BLaER1 treated with 17β-estradiol and CSF1 and Interleukin-3, amounts not matched to agents 10 nM and 100 nM (cell line): ENCODE results near the gene ZNF567.

ENCODE experiments used
- H3K27ac ChIP-seq, 11 experiments: shearing (Covaris generic); formaldehyde crosslinking; 2 replicates each; pipeline ENCODE4 v1.8.1; 2022
- H3K27me3 ChIP-seq, 11 experiments: shearing (Covaris generic); formaldehyde crosslinking; 2 replicates each; pipeline ENCODE4 v1.8.1; 2022
- H3K36me3 ChIP-seq, 11 experiments: shearing (Covaris generic); formaldehyde crosslinking; 2 replicates each; pipeline ENCODE4 v1.8.1; 2022
- H3K4me1 ChIP-seq, 10 experiments: shearing (Covaris generic); formaldehyde crosslinking; 2 replicates each; pipeline ENCODE4 v1.8.1; 2022
- H3K4me2 ChIP-seq, 11 experiments: shearing (Covaris generic); formaldehyde crosslinking; 2 replicates each; pipeline ENCODE4 v1.8.1; 2022
- H3K4me3 ChIP-seq, 10 experiments: shearing (Covaris generic); formaldehyde crosslinking; 2 replicates each; pipeline ENCODE4 v1.8.1; 2022
- H3K9ac ChIP-seq, 11 experiments: shearing (Covaris generic); formaldehyde crosslinking; 2 replicates each; pipeline ENCODE4 v1.8.1; 2022
- H3K9me3 ChIP-seq, 11 experiments: shearing (Covaris generic); formaldehyde crosslinking; replicated peaks in 1 of 11; 2 replicates each; pipeline ENCODE4 v1.8.1; 2022
- H4K20me1 ChIP-seq, 11 experiments: shearing (Covaris generic); formaldehyde crosslinking; 2 replicates each; pipeline ENCODE4 v1.8.1; 2022
- Cebpa-rat ChIP-seq, 11 experiments: shearing (Covaris generic); IDR thresholded peaks; 2 replicates each; pipeline ENCODE4 v1.8.1; 2022

ZNF567 gene

DNA sequence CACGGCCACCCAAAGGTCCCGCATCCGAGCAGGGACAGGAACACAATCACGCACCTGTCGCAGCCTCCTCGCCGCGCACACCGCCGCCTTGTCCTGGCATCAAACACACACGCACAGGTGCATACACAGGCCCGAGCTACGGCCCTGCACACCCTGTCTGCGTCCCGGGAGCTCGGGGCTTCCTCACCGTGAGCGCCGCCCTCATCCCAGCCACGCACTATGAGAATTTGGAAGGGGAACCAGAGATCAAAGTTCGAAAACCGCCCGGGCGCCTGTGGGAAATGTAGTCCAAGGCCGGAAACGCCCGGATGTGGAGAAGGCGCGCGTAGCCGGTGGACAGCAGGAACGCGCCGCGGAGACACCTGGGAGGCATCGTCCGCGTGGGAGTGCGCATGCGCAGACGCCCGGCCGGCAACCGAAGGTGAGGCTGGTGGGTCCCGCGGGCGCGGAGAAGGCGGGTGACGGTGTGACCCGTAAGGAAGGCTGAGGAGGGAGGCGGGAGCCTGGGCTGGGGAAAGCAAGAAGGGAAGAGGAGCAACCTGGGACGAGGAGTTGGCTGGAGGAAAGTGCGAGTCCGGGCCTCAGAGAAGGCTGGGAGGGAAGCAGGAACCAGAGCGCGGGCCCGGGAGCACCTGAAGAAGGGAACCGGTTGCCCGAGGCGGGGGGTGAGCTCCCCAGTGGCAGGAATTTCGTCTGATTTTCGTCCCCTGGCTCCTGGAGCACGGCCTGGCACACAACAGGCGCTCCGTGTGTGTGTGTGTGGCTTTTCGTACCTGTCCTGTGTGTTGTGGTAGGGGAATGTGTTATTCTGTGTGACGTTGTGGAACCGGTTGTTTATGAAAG lies at the start of gene ZNF567:
Gene ZNF567 (plus strand): TSS at position 399 of the 843 bp plus-strand sequence. CDS start 7,256 bp downstream, outside the sequence.
- no peaks in the 10 kb centered on the region; a peak in 1 of 22 replicates for H4K20me1 ChIP-seq
- no peaks in the 10 kb centered on the region for H3K27me3 ChIP-seq
- peaks cover 59 to 80% (median 69%) of the 10 kb centered on the region in 11 experiments for H3K9me3 ChIP-seq
- peak within 1 kb of the TSS; percentile 84 to 93 (median 88) for H3K9ac ChIP-seq
- peaks cover 51 to 73% (median 61%) of the 10 kb centered on the region in 11 experiments for H3K36me3 ChIP-seq
- peak within 1 kb of the TSS; percentile 80 to 96 (median 88) for H3K4me3 ChIP-seq
- peak within 1 kb of the TSS; percentile 83 to 95 (median 92) for H3K4me2 ChIP-seq
- H3K4me1 ChIP-seq: peaks cover 12 to 22% (median 16%) of the 10 kb centered on the region in 10 experiments
- no peak for TF ChIP-seq Cebpa-rat (IDR thresholded peaks at IDR 0.05)
- peak within 1 kb of the TSS; percentile 39 to 86 (median 81); a peak in 21 of 22 replicates for H3K27ac ChIP-seq

GRCh38 chr19:36638862-36639510 lies 48.4 kb upstream of the ZNF567 start:
- Histone ChIP-seq H3K36me3 (peaks cover 80 to 97% (median 88%) of the 10 kb centered on the region in 11 experiments), H3K9me3 (peaks cover 100% of the 10 kb centered on the region in 11 experiments)

GRCh38 chr19:36646746-36647145 lies 40.7 kb upstream of the ZNF567 start:
- TF ChIP-seq Cebpa-rat (IDR thresholded peaks at IDR 0.05): no peak
- H3K36me3 ChIP-seq: peaks cover 90 to 100% (median 97%) of the 10 kb centered on the region in 11 experiments

More at GRCh38 chr19:36638862-36639510, 48.4 kb upstream of the ZNF567 start:
- no peaks in the 10 kb centered on the region for H3K4me1 ChIP-seq
- H3K4me3 ChIP-seq: peak overlapping the region in 6 of 10 experiments; percentile 2 to 32 (median 12); a peak in 6 of 20 replicates
- TF ChIP-seq Cebpa-rat (IDR thresholded peaks at IDR 0.05): no peak
- no peak overlapping the region for H3K9ac ChIP-seq
- no peak overlapping the region for H3K27ac ChIP-seq
- H3K4me2 ChIP-seq: no peak overlapping the region
- H4K20me1 ChIP-seq: no peaks in the 10 kb centered on the region
- no peaks in the 10 kb centered on the region for H3K27me3 ChIP-seq

DNA sequence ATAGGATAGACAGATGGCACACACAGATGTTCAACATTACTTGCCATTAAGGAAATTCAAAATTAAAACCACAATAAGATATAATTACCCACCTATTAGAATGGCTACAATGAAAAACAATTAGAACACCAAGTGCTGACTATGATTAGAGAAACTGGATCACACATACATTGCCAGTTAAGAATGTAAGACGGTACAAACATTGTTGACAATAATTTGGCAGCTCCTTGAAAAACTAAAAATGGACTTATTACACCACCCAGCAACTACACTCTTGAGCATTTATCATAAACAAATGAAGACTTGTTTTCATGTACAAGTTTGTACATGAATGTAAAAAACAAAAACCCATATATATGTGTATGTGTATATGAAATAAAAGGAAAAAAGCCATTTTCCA lies 34.5 kb upstream of the ZNF567 start:
- H3K36me3 ChIP-seq: peaks cover 96 to 100% (median 98%) of the 10 kb centered on the region in 11 experiments
- TF ChIP-seq Cebpa-rat (IDR thresholded peaks at IDR 0.05): no peak
- H3K9me3 ChIP-seq: peaks cover 99 to 100% (median 100%) of the 10 kb centered on the region in 11 experiments
- H3K27ac ChIP-seq: no peak overlapping the region
- H3K4me2 ChIP-seq: no peak overlapping the region
- H4K20me1 ChIP-seq: no peaks in the 10 kb centered on the region
- H3K27me3 ChIP-seq: no peaks in the 10 kb centered on the region
- H3K9ac ChIP-seq: no peak overlapping the region
- H3K4me3 ChIP-seq: no peak overlapping the region
- no peaks in the 10 kb centered on the region for H3K4me1 ChIP-seq

More at GRCh38 chr19:36646746-36647145, 40.7 kb upstream of the ZNF567 start:
- Histone ChIP-seq H4K20me1 (no peaks in the 10 kb centered on the region), H3K4me3 (no peak overlapping the region; a peak in 1 of 20 replicates), H3K9ac (no peak overlapping the region), H3K9me3 (peaks cover 97 to 100% (median 100%) of the 10 kb centered on the region in 11 experiments), H3K27ac (no peak overlapping the region), H3K4me2 (no peak overlapping the region), H3K27me3 (no peaks in the 10 kb centered on the region), H3K4me1 (no peaks in the 10 kb centered on the region)

- no peaks in the 10 kb centered on the region for H4K20me1 ChIP-seq
- no peaks in the 10 kb centered on the region for H3K27me3 ChIP-seq
- H3K36me3 ChIP-seq: peaks cover 55 to 89% (median 74%) of the 10 kb centered on the region in 11 experiments
- H3K4me1 ChIP-seq: peaks cover 0 to 15% (median 4%) of the 10 kb centered on the region in 10 experiments; a peak in 5 of 20 replicates
- peak overlapping the region in 10 of 11 experiments; percentile 75 to 87 (median 80); a peak in 15 of 22 replicates for H3K9ac ChIP-seq
- H3K9me3 ChIP-seq: peaks cover 94 to 100% (median 98%) of the 10 kb centered on the region in 11 experiments
- no peak for TF ChIP-seq Cebpa-rat (IDR thresholded peaks at IDR 0.05)
- peak overlapping the region in 1 of 11 experiments; percentile 76; a peak in 1 of 22 replicates for H3K27ac ChIP-seq
- H3K4me3 ChIP-seq: peak overlapping the region; percentile 64 to 77 (median 70)
- H3K4me2 ChIP-seq: peak overlapping the region; percentile 46 to 83 (median 64)
Observed at GRCh38 chr19:36665832-36666231, 21.6 kb upstream of the ZNF567 start.

DNA sequence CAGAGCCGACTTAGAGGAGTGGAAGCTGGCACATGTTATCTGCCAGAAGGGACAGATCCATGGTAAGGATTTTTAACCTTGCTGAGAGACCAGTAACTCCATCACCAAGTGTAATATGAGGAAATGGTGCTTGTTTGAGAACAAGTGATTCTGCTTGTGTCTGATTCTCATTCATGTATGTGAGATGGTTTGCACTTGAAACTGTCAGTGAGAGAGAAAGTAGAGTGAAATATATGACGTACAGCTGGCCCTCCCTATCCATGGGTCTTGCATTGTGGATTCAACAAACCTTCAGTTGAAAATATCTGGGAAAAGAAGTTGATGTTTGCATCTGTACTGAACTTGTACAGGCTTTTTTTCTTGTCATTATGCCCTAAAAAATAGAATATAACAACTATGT lies 18.8 kb upstream of the ZNF567 start:
- no peak overlapping the region for H3K9ac ChIP-seq
- peaks cover 95 to 100% (median 98%) of the 10 kb centered on the region in 11 experiments for H3K9me3 ChIP-seq
- H3K4me3 ChIP-seq: 0 out of 20 replicates have a peak overlapping the region, but pooled peaks of 2 of the 10 experiments have one; percentile 6 to 8
- peak overlapping the region in 3 of 11 experiments; percentile 10 to 42 (median 14); a peak in 2 of 22 replicates for H3K4me2 ChIP-seq
- TF ChIP-seq Cebpa-rat (IDR thresholded peaks at IDR 0.05): no peak
- H3K27me3 ChIP-seq: no peaks in the 10 kb centered on the region
- H3K4me1 ChIP-seq: peaks cover 0 to 15% (median 4%) of the 10 kb centered on the region in 10 experiments; a peak in 5 of 20 replicates
- H3K27ac ChIP-seq: no peak overlapping the region
- H4K20me1 ChIP-seq: no peaks in the 10 kb centered on the region
- H3K36me3 ChIP-seq: peaks cover 56 to 89% (median 71%) of the 10 kb centered on the region in 11 experiments

GRCh38 chr19:36672368-36672767 lies 15.0 kb upstream of the ZNF567 start:
- TF ChIP-seq Cebpa-rat (IDR thresholded peaks at IDR 0.05): no peak
- Histone ChIP-seq H3K9me3 (peaks cover 87 to 100% (median 96%) of the 10 kb centered on the region in 11 experiments), H3K4me3 (no peak overlapping the region), H3K27ac (no peak overlapping the region), H3K27me3 (no peaks in the 10 kb centered on the region), H3K4me2 (no peak overlapping the region), H3K36me3 (peaks cover 46 to 94% (median 66%) of the 10 kb centered on the region in 11 experiments), H3K4me1 (peaks cover 0 to 8% (median 0%) of the 10 kb centered on the region in 10 experiments; a peak in 4 of 20 replicates), H4K20me1 (no peaks in the 10 kb centered on the region), H3K9ac (no peak overlapping the region)

DNA sequence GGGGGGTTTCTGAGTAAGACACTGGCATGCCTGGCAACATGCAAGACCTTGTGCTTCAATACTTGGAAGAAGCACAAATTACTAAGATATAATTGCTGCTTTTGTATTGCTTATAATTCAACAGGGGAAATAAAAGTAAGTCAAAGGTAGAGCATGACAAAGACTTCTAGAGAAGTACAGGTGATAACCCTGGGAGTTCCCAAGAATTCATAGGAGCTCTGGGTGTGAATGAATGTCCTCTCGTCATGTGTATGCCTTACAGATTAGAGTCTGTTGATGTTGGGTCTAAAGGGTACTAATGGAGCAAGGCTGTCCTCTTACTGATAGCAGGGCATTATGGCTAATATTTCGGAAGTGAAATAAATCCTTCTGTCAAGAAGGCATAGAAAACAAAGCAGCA lies 13.2 kb upstream of the ZNF567 start:
- Histone ChIP-seq H3K9me3 (peaks cover 90 to 100% (median 98%) of the 10 kb centered on the region in 11 experiments), H3K4me3 (no peak overlapping the region)
- no peak for TF ChIP-seq Cebpa-rat (IDR thresholded peaks at IDR 0.05)

More for the DNA sequence above, 13.2 kb upstream of the ZNF567 start:
- Histone ChIP-seq H3K4me1 (no peaks in the 10 kb centered on the region), H3K27ac (no peak overlapping the region), H3K36me3 (peaks cover 61 to 98% (median 70%) of the 10 kb centered on the region in 11 experiments), H3K4me2 (no peak overlapping the region), H3K27me3 (no peaks in the 10 kb centered on the region), H3K9ac (no peak overlapping the region), H4K20me1 (no peaks in the 10 kb centered on the region)
